WERI-Rb-1 (cell line): ENCODE measurements around the gene KIF18A.
"Not testable (repeated sequence)": the region's sequence is repeated elsewhere in the genome, so short reads cannot be mapped to it uniquely, and the experiment has no call there.

Experiments
- DNase-seq: peaks from one replicate; pipeline ENCODE4 v3.0.0-alpha.2; 2020
- H3K27ac ChIP-seq: fragments of 250-450 bp; sonication (Bioruptor Pico); 2 replicates; pipeline ENCODE4 v1.5.1; 2020; ENCODE audit warnings: mild to moderate bottlenecking, moderate library complexity
- H3K27me3 ChIP-seq: fragments of 250-450 bp; sonication (Bioruptor Pico); 2 replicates; pipeline ENCODE4 v1.5.1; 2021; ENCODE audit warnings: mild to moderate bottlenecking, low read depth, moderate library complexity; ENCODE audit not compliant: insufficient read depth, severe bottlenecking
- H3K36me3 ChIP-seq: fragments of 250-450 bp; sonication (Bioruptor Pico); 2 replicates; pipeline ENCODE4 v1.5.1; 2020; ENCODE audit warnings: mild to moderate bottlenecking, moderate library complexity
- H3K4me3 ChIP-seq: 2 replicates; pipeline ENCODE4 v1.5.1; 2011; ENCODE audit warnings: low read depth, mild to moderate bottlenecking, control low read depth, low read length
- H3K9me3 ChIP-seq: fragments of 250-450 bp; sonication (Bioruptor Pico); 2 replicates; pipeline ENCODE4 v1.5.1; 2021; ENCODE audit warnings: mild to moderate bottlenecking, moderate library complexity; ENCODE audit not compliant: severe bottlenecking
- TF ChIP-seq, protein P1 (sequence below): IDR thresholded peaks from 2 replicates; pipeline ENCODE4 v1.5.1; 2011; ENCODE audit warnings: low read depth, mild to moderate bottlenecking, control low read depth, inconsistent platforms, low read length

KIF18A gene

GRCh38 chr11:28105869-28106268 is 2.1 kb downstream of the KIF18A start:
- DNase-seq: no peak
- no peaks in the 10 kb centered on the region for H3K9me3 ChIP-seq
- no peaks in the 10 kb centered on the region for H3K36me3 ChIP-seq
- H3K27me3 ChIP-seq: no peaks in the 10 kb centered on the region
- H3K4me3 ChIP-seq: no peak overlapping the region
- no peak overlapping the region for H3K27ac ChIP-seq
- TF ChIP-seq, protein P1, sequence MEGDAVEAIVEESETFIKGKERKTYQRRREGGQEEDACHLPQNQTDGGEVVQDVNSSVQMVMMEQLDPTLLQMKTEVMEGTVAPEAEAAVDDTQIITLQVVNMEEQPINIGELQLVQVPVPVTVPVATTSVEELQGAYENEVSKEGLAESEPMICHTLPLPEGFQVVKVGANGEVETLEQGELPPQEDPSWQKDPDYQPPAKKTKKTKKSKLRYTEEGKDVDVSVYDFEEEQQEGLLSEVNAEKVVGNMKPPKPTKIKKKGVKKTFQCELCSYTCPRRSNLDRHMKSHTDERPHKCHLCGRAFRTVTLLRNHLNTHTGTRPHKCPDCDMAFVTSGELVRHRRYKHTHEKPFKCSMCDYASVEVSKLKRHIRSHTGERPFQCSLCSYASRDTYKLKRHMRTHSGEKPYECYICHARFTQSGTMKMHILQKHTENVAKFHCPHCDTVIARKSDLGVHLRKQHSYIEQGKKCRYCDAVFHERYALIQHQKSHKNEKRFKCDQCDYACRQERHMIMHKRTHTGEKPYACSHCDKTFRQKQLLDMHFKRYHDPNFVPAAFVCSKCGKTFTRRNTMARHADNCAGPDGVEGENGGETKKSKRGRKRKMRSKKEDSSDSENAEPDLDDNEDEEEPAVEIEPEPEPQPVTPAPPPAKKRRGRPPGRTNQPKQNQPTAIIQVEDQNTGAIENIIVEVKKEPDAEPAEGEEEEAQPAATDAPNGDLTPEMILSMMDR: no peak

DNA sequence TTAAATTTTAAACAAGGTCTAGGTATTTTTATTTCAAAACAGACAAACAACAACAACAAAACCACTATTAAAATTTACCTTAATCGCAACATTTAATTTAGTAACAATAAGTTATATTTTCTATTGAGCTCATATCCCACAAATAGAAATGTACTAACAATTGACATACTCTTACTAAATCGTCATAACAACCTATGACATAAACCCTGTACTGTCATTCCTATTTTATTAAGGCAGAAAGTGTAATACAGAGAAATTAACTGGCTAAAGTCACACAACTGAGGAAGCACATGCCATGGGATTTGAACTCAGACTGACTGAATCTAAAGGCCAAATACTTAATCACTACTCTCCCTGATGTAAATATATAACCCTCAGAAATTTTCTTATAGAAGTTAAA is 3.0 kb downstream of the KIF18A start:
- no peak overlapping the region for H3K27ac ChIP-seq
- no peaks in the 10 kb centered on the region for H3K9me3 ChIP-seq
- no peaks in the 10 kb centered on the region for H3K36me3 ChIP-seq
- TF ChIP-seq, protein P1: no peak
- H3K27me3 ChIP-seq: no peaks in the 10 kb centered on the region
- no peak overlapping the region for H3K4me3 ChIP-seq
- DNase-seq: no peak

GRCh38 chr11:28104425-28104824 is 3.5 kb downstream of the KIF18A start:
- no peak overlapping the region for H3K27ac ChIP-seq
- H3K36me3 ChIP-seq: no peaks in the 10 kb centered on the region
- H3K4me3 ChIP-seq: no peak overlapping the region
- no peak for DNase-seq
- no peaks in the 10 kb centered on the region for H3K27me3 ChIP-seq
- TF ChIP-seq, protein P1: no peak
- no peaks in the 10 kb centered on the region for H3K9me3 ChIP-seq

- not testable (repeated sequence) for H3K4me3 ChIP-seq, H3K27me3 ChIP-seq, H3K36me3 ChIP-seq, DNase-seq, H3K9me3 ChIP-seq, H3K27ac ChIP-seq
Observed at GRCh38 chr11:28102300-28102699, 5.7 kb downstream of the KIF18A start.

GRCh38 chr11:28100665-28101064 is 7.3 kb downstream of the KIF18A start:
- no peak overlapping the region for H3K4me3 ChIP-seq
- TF ChIP-seq, protein P1: no peak
- no peaks in the 10 kb centered on the region for H3K9me3 ChIP-seq
- H3K27ac ChIP-seq: no peak overlapping the region
- no peak for DNase-seq
- no peaks in the 10 kb centered on the region for H3K27me3 ChIP-seq
- peaks cover 6% of the 10 kb centered on the region for H3K36me3 ChIP-seq

DNA sequence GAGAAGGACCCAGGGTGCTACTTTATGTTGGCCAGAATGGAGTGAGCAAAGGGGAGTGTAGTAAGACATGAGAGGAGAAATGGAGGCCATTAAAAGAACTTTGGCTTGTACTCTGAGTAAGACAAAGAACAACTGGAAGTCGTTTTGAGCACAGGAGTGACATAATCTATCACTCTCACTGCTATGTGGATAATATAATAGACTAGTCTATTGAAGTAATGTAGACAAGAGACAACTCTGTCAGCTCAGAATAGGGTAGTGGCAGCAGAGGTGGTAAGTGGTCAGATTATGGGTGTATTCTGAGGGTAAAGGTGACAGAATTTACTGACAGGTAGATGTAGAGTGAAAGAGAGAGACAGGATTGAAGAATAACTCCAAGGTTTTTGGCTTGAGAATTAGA is 8.2 kb downstream of the KIF18A start:
- TF ChIP-seq, protein P1: no peak
- Histone ChIP-seq H3K36me3 (peaks cover 9% of the 10 kb centered on the region), H3K27ac (no peak overlapping the region), H3K4me3 (no peak overlapping the region), H3K27me3 (no peaks in the 10 kb centered on the region), H3K9me3 (no peaks in the 10 kb centered on the region)
- DNase-seq: no peak
